CD8-positive, alpha-beta memory T cell (primary cell): ENCODE results near the gene ARID1B. TPM values are rescaled to one million over a fixed set of nuclear protein-coding genes. Genes with fewer than 3 reads are reported as not detected.
A peak's percentile ranks its signal among the peaks of the same experiment; 100 is the strongest.

Source experiments
- CTCF ChIA-PET: fragments of 350-600 bp; sonication (Branson Sonifier 250); formaldehyde crosslinking; loops from one replicate; lab custom pipeline; 2021; ENCODE audit warnings: antibody characterized with exemption; lab: Charles Lee
- POLR2A ChIA-PET: fragments of 350-600 bp; sonication (Branson Sonifier 250); formaldehyde crosslinking; loops from one replicate; lab custom pipeline; 2021; ENCODE audit warnings: antibody characterized with exemption; lab: Charles Lee
- DNase-seq, 5 donors: peaks; one replicate each; pipeline versions ENCODE4 v3.0.0 to v3.0.0-alpha.2; 2020 to 2022; ENCODE audit warnings: mixed read lengths in 1 of 5
- H3K27ac ChIP-seq: one replicate; pipeline ENCODE4 v1.7.0; 2013; ENCODE audit warnings: low read depth, mild to moderate bottlenecking, low read length, moderate library complexity
- H3K27me3 ChIP-seq: 2 replicates; pipeline ENCODE4 v1.7.0; 2013; ENCODE audit warnings: low read length, mild to moderate bottlenecking; ENCODE audit not compliant: insufficient read depth, poor library complexity, severe bottlenecking
- H3K36me3 ChIP-seq: 2 replicates; pipeline ENCODE4 v1.7.0; 2013; ENCODE audit warnings: mild to moderate bottlenecking, low read length, moderate library complexity; ENCODE audit not compliant: insufficient read depth
- H3K4me1 ChIP-seq: 2 replicates; pipeline ENCODE4 v1.7.0; 2013; ENCODE audit warnings: mild to moderate bottlenecking, low read length, moderate library complexity; ENCODE audit not compliant: insufficient read depth
- H3K4me3 ChIP-seq: 2 replicates; pipeline ENCODE4 v1.7.0; 2013; ENCODE audit warnings: mild to moderate bottlenecking, low read length
- H3K9me3 ChIP-seq: 2 replicates; pipeline ENCODE4 v1.7.0; 2013; ENCODE audit warnings: mild to moderate bottlenecking, low read length
- H3K27ac Mint-ChIP-seq, 8 donors: one replicate each; pipeline ENCODE4 v1.8.0; 2020 to 2021; ENCODE audit warnings: mixed read lengths in 8 of 8, mild to moderate bottlenecking in 6 of 8, inconsistent platforms in 3 of 8, moderate library complexity in 3 of 8
- H3K27me3 Mint-ChIP-seq, 2 donors: one replicate each; pipeline ENCODE4 v1.8.0; 2020 to 2021; ENCODE audit warnings: mixed read lengths in 2 of 2, mild to moderate bottlenecking in 1 of 2, moderate library complexity in 1 of 2
- H3K36me3 Mint-ChIP-seq, 3 donors: one replicate each; pipeline ENCODE4 v1.8.0; 2020 to 2021; ENCODE audit warnings: mixed read lengths in 3 of 3, inconsistent platforms in 1 of 3, mild to moderate bottlenecking in 1 of 3
- H3K4me1 Mint-ChIP-seq, 3 donors: one replicate each; pipeline ENCODE4 v1.8.0; 2020 to 2021; ENCODE audit warnings: mixed read lengths in 3 of 3, inconsistent platforms in 1 of 3, mild to moderate bottlenecking in 1 of 3
- H3K4me3 Mint-ChIP-seq, 7 donors: one replicate each; pipeline ENCODE4 v1.8.0; 2020 to 2021; ENCODE audit warnings: mixed read lengths in 7 of 7, mild to moderate bottlenecking in 6 of 7, moderate library complexity in 4 of 7, inconsistent platforms in 2 of 7
- H3K9me3 Mint-ChIP-seq, 5 donors: one replicate each; pipeline ENCODE4 v1.8.0; 2020 to 2022; ENCODE audit warnings: mixed read lengths in 5 of 5, mild to moderate bottlenecking in 3 of 5, moderate library complexity in 2 of 5, inconsistent platforms in 1 of 5
- polyA plus RNA-seq: library from polyadenylated mRNA; unstranded; fragments of 300-500 nt; fragmentation: Illumina TruSeq; gene quantifications from one replicate; pipeline ENCODE4 v1.2.3, GENCODE V29; 2021
- total RNA-seq, 2 experiments: library from RNA; stranded (reverse); gene quantifications; one replicate each; pipeline ENCODE4 v1.2.3, GENCODE V29; 2021

The ARID1B gene
- total and polyA plus RNA-seq, 3 experiments from 2014 or later = 19.1 to 57.9 (median 53.0) TPM

GRCh38 chr6:157095084-157095483, 317.9 kb downstream of the ARID1B start:
- no peak overlapping the region for H3K27ac ChIP-seq
- no peaks in the 10 kb centered on the region for H3K27me3 ChIP-seq
- Mint-ChIP-seq H3K4me3 (no peak overlapping the region), H3K27me3 (no peaks in the 10 kb centered on the region), H3K36me3 (peaks cover 5 to 32% (median 10%) of the 10 kb centered on the region in 3 donors), H3K4me1 (peaks cover 38 to 48% (median 42%) of the 10 kb centered on the region in 3 donors), H3K27ac (peak overlapping the region in 3 of 8 donors; percentile 17 to 80 (median 43)), H3K9me3 (no peaks in the 10 kb centered on the region)
- H3K4me1 ChIP-seq = peaks cover 11% of the 10 kb centered on the region
- DNase-seq = no peak
- CTCF ChIA-PET = no interaction called here
- H3K9me3 ChIP-seq = no peaks in the 10 kb centered on the region
- no peak overlapping the region for H3K4me3 ChIP-seq
- POLR2A ChIA-PET = no interaction called here
- no peaks in the 10 kb centered on the region for H3K36me3 ChIP-seq

GRCh38 chr6:157095569-157095968, 318.4 kb downstream of the ARID1B start:
- CTCF ChIA-PET = no interaction called here
- no peak for DNase-seq
- H3K9me3 Mint-ChIP-seq = no peaks in the 10 kb centered on the region
- peaks cover 5 to 29% (median 8%) of the 10 kb centered on the region in 3 donors for H3K36me3 Mint-ChIP-seq
- Histone ChIP-seq H3K9me3 (no peaks in the 10 kb centered on the region), H3K4me3 (no peak overlapping the region), H3K4me1 (peaks cover 16% of the 10 kb centered on the region), H3K27me3 (no peaks in the 10 kb centered on the region), H3K27ac (no peak overlapping the region), H3K36me3 (no peaks in the 10 kb centered on the region)
- peaks cover 43 to 53% (median 47%) of the 10 kb centered on the region in 3 donors for H3K4me1 Mint-ChIP-seq
- peak overlapping the region in 1 of 8 donors; percentile 17 for H3K27ac Mint-ChIP-seq
- no peaks in the 10 kb centered on the region for H3K27me3 Mint-ChIP-seq
- POLR2A ChIA-PET = no interaction called here
- no peak overlapping the region for H3K4me3 Mint-ChIP-seq

GRCh38 chr6:157096105-157096504, 318.9 kb downstream of the ARID1B start:
- Mint-ChIP-seq H3K36me3 (peaks cover 5 to 25% (median 8%) of the 10 kb centered on the region in 3 donors), H3K4me1 (peaks cover 49 to 58% (median 52%) of the 10 kb centered on the region in 3 donors), H3K9me3 (no peaks in the 10 kb centered on the region), H3K27me3 (no peaks in the 10 kb centered on the region), H3K27ac (peak overlapping the region in 4 of 8 donors; percentile 55 to 78 (median 68)), H3K4me3 (no peak overlapping the region)
- ChIA-PET CTCF (no interaction called here), POLR2A (no interaction called here)
- H3K9me3 ChIP-seq = no peaks in the 10 kb centered on the region
- DNase-seq = no peak
- no peak overlapping the region for H3K4me3 ChIP-seq
- H3K36me3 ChIP-seq = no peaks in the 10 kb centered on the region
- no peaks in the 10 kb centered on the region for H3K27me3 ChIP-seq
- H3K4me1 ChIP-seq = peaks cover 21% of the 10 kb centered on the region
- H3K27ac ChIP-seq = no peak overlapping the region

- H3K9me3 ChIP-seq = no peaks in the 10 kb centered on the region
- H3K36me3 ChIP-seq = no peaks in the 10 kb centered on the region
- Mint-ChIP-seq H3K4me3 (no peak overlapping the region), H3K27me3 (no peaks in the 10 kb centered on the region), H3K4me1 (peaks cover 53 to 62% (median 57%) of the 10 kb centered on the region in 3 donors), H3K9me3 (no peaks in the 10 kb centered on the region), H3K27ac (peak overlapping the region in 5 of 8 donors; percentile 54 to 78 (median 57)), H3K36me3 (peaks cover 5 to 25% (median 8%) of the 10 kb centered on the region in 3 donors)
- no peak overlapping the region for H3K27ac ChIP-seq
- no peaks in the 10 kb centered on the region for H3K27me3 ChIP-seq
- DNase-seq = no peak
- ChIA-PET CTCF (no interaction called here), POLR2A (no interaction called here)
- no peak overlapping the region for H3K4me3 ChIP-seq
- peaks cover 25% of the 10 kb centered on the region for H3K4me1 ChIP-seq
These were observed 319.3 kb downstream of the ARID1B start for GRCh38 chr6:157096522-157096921.

- Histone ChIP-seq H3K27me3 (no peaks in the 10 kb centered on the region), H3K27ac (no peak overlapping the region), H3K9me3 (no peaks in the 10 kb centered on the region), H3K36me3 (no peaks in the 10 kb centered on the region), H3K4me3 (no peak overlapping the region), H3K4me1 (peaks cover 28% of the 10 kb centered on the region)
- H3K27ac Mint-ChIP-seq = peak overlapping the region in 5 of 8 donors; percentile 16 to 65 (median 44)
- H3K4me1 Mint-ChIP-seq = peaks cover 53 to 69% (median 65%) of the 10 kb centered on the region in 3 donors
- ChIA-PET POLR2A (no interaction called here), CTCF (no interaction called here)
- H3K36me3 Mint-ChIP-seq = peaks cover 5 to 23% (median 7%) of the 10 kb centered on the region in 3 donors
- no peaks in the 10 kb centered on the region for H3K9me3 Mint-ChIP-seq
- H3K27me3 Mint-ChIP-seq = no peaks in the 10 kb centered on the region
- no peak overlapping the region for H3K4me3 Mint-ChIP-seq
- no peak for DNase-seq
These were observed 320.2 kb downstream of the ARID1B start for GRCh38 chr6:157097255-157097955.

GRCh38 chr6:157098999-157099398, 321.8 kb downstream of the ARID1B start:
- no peak overlapping the region for H3K4me3 Mint-ChIP-seq
- Histone ChIP-seq H3K4me3 (no peak overlapping the region), H3K4me1 (peaks cover 28% of the 10 kb centered on the region), H3K9me3 (no peaks in the 10 kb centered on the region), H3K36me3 (no peaks in the 10 kb centered on the region), H3K27ac (no peak overlapping the region), H3K27me3 (no peaks in the 10 kb centered on the region)
- H3K4me1 Mint-ChIP-seq = peaks cover 48 to 64% (median 61%) of the 10 kb centered on the region in 3 donors
- no peaks in the 10 kb centered on the region for H3K9me3 Mint-ChIP-seq
- no peaks in the 10 kb centered on the region for H3K27me3 Mint-ChIP-seq
- POLR2A ChIA-PET = no interaction called here
- DNase-seq = no peak
- H3K27ac Mint-ChIP-seq = peak overlapping the region in 6 of 8 donors; percentile 20 to 93 (median 85)
- peaks cover under 1 to 23% (median 2%) of the 10 kb centered on the region in 3 donors for H3K36me3 Mint-ChIP-seq
- CTCF ChIA-PET = interaction anchor here (0.9 kb wide), 1 partner anchor 157 kb away, joined by 3 read pairs; no protein-coding TSS in a partner anchor

- peaks cover 45 to 65% (median 56%) of the 10 kb centered on the region in 3 donors for H3K4me1 Mint-ChIP-seq
- peak overlapping the region; percentile 15 for H3K4me3 ChIP-seq
- POLR2A ChIA-PET = no interaction called here
- CTCF ChIA-PET = interaction anchor here (0.9 kb wide), 1 partner anchor 158 kb away, joined by 3 read pairs; no protein-coding TSS in a partner anchor
- H3K27ac ChIP-seq = peak overlapping the region; percentile 36
- H3K27me3 Mint-ChIP-seq = no peaks in the 10 kb centered on the region
- H3K4me1 ChIP-seq = peaks cover 28% of the 10 kb centered on the region
- H3K27me3 ChIP-seq = no peaks in the 10 kb centered on the region
- H3K9me3 ChIP-seq = no peaks in the 10 kb centered on the region
- peak; percentile 6 to 65 (median 36) for DNase-seq
- peaks cover 0 to 27% (median 2%) of the 10 kb centered on the region in 3 donors for H3K36me3 Mint-ChIP-seq
- H3K4me3 Mint-ChIP-seq = peak overlapping the region; percentile 2 to 74 (median 68)
- peak overlapping the region; percentile 57 to 93 (median 85) for H3K27ac Mint-ChIP-seq
- H3K9me3 Mint-ChIP-seq = no peaks in the 10 kb centered on the region
- H3K36me3 ChIP-seq = no peaks in the 10 kb centered on the region
These were observed 322.9 kb downstream of the ARID1B start for GRCh38 chr6:157099912-157100593.

- POLR2A ChIA-PET = no interaction called here
- Histone ChIP-seq H3K36me3 (no peaks in the 10 kb centered on the region), H3K4me1 (peaks cover 28% of the 10 kb centered on the region), H3K4me3 (no peak overlapping the region), H3K9me3 (no peaks in the 10 kb centered on the region), H3K27me3 (no peaks in the 10 kb centered on the region), H3K27ac (no peak overlapping the region)
- Mint-ChIP-seq H3K4me1 (peaks cover 50 to 72% (median 53%) of the 10 kb centered on the region in 3 donors), H3K4me3 (no peak overlapping the region), H3K9me3 (no peaks in the 10 kb centered on the region), H3K27ac (peak overlapping the region in 5 of 8 donors; percentile 22 to 77 (median 55)), H3K36me3 (peaks cover 0 to 26% (median 5%) of the 10 kb centered on the region in 3 donors), H3K27me3 (no peaks in the 10 kb centered on the region)
- no peak for DNase-seq
- CTCF ChIA-PET = no interaction called here
These were observed 324.0 kb downstream of the ARID1B start for GRCh38 chr6:157101166-157101565.
